NCI-H1436 treated with DMSO at 0.1 percent for 48 hours (cell line): ENCODE measurements around the gene TIMM50.
"Not testable (repeated sequence)": the region's sequence is repeated elsewhere in the genome, so short reads cannot be mapped to it uniquely, and the experiment has no call there.

Experiments used
- DNase-seq: peaks from one replicate; lab custom pipeline; 2025; lab: John Stamatoyannopoulos, UW

TIMM50 gene

GRCh38 chr19:39480337-39481228 lies at the start of gene TIMM50:
Gene TIMM50 (plus strand): TSS chr19:39480838. CDS start chr19:39480854, 16 bp downstream.
- DNase-seq = peak; percentile 74

GRCh38 chr19:39432677-39433025 lies 48.0 kb upstream of the TIMM50 start:
- DNase-seq = no peak

DNA sequence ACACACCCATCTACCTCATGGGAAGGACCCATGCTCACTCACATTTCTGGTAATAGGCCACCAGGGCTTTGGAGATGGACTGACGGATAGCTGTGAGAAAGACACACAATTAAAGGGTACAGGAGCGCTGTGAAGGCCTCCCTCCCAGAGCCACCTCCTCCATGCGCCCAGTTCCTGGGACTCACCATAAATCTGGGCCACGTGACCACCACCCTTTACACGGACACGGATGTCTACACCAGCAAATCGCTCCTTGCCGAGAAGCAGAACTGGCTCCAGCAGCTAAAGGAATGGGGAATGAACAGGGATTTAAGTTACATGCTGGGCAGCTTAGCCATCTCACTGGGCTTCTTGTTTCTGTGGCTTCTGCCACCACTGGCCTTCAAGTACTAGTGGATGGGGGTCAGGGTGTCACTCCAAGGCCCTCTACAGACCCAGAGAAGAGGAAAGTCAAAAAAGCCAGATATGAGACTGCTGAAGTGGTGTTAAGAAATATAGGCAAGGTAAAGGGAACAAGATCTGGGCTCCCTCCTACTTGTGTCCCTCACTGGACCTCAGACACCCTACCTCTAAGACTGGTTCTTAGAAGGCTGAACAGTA lies 47.1 kb upstream of the TIMM50 start:
- DNase-seq = no peak

DNA sequence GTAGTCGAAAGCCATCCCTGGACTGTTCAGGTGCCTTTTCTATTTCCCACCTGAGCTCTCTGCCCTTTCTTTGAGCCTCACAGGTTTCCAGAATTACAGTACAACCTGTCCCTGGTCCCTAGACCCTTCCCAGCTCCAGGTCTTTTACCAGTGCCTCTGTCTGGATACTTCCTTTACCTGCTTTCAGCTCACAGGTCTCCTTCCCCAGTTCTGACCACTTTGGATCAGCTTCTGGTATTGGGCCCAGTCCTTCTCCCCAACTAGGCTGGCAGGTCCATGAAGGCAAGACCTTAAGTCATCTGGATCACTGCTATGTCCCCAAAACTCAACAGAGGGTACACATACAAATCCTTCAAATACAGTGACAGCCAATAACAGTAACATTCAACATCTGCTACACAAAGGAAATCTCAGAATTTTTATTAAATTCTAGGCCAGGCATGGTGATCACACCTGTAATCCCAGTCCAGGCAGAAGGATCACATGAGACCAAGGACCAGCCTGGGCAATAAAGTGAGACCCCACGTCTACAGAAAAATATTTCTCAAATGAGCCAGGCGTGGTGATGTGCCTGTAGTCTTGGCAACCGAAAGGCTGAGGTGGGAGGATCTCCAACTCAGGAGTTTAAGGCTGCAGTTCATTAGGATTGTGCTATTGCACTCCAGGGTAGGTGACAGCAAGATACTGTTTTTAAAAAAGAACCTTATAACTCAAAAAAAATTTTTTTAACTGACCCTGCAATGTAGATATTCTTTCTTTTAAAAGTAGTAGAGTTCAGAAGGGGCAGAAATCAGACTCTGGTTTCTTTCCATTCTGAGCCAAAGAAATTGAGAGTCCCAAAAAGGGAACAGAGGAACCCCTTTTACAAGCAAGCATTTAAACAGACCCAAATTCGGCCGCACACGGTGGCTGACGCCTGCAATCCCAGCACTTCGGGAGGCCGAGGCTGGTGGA lies 46.2 kb upstream of the TIMM50 start:
- no peak for DNase-seq

DNA sequence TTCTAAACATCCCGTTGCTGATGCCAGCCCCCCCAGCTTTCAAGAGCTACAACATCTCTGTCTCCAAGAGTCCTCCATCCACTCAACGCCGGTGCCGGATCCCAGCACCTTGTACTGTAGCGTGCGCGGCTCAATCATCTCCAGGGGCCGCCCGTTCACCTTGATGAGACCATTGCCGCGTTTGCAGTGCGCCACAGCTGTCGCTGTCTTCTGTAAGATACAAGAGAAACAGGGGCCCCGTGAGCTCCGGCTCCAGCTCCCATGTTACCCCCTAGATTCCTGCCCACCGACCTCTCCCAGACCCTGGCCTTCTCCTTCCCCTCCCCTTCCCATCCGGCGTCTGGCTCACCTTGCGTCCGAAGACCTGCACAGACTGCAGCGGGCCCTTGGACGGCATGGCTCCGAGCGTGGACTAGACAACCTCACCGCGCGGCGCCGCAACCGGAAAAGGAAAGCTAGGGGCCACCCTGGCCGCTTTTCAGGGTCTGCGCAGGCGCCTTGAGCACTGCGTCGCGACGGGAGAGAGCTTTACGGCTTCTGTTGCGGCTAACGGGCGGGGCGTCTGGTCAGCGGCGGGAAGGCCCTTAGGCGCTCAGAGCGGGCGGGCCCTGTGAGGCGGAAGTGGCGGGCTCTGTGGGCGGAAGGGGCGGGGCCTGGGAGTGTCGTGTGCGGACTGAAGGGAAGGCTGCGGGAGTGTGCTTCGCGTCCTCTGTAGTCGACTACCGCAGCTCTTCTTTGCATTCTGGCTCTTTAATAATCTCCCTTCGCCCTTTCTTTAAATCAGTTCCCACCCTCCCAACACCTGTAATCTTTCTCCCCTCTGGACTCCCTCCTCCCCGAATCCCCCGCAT lies 44.9 kb upstream of the TIMM50 start, which contains the start of gene RPS16:
RPS16 (minus strand) TSS at position 451 of the 851 bp plus-strand sequence; CDS start at position 397, 54 bp downstream.
- DNase-seq = peak; percentile 86

GRCh38 chr19:39436350-39436716 lies 44.3 kb upstream of the TIMM50 start:
- DNase-seq = no peak

DNA sequence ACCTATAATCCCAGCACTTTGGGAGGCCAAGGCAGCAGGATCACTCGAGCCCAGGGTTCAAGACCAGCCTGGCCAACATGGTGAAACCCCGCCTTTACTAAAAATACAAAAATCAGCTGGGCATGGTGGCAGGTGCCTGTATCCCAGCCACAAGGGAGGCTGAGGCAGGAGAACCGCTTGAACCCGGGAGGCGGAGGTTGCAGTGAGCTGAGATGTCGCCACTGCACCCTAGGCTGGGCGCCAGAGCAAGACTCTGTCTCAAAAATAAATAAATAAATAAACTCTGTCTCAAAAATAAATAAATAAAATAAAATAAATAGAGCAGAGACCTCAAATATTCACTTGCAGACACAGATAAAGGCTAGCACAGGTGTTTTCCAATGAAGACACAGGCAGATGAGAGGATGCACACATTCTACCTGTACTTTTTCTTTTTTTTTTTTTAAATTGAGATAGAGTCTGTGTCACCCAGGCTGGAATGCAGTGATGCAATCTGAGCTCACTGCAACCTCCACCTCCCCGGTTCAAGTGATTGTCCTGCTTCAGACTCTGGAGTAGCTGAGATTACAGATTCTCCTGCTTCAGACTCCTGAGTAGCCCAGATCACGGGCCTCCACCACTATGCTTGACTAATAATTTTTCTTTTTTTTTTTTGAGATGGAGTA lies 42.2 kb upstream of the TIMM50 start:
- DNase-seq = no peak

GRCh38 chr19:39444598-39445195 lies 35.9 kb upstream of the TIMM50 start:
- no peak for DNase-seq

DNA sequence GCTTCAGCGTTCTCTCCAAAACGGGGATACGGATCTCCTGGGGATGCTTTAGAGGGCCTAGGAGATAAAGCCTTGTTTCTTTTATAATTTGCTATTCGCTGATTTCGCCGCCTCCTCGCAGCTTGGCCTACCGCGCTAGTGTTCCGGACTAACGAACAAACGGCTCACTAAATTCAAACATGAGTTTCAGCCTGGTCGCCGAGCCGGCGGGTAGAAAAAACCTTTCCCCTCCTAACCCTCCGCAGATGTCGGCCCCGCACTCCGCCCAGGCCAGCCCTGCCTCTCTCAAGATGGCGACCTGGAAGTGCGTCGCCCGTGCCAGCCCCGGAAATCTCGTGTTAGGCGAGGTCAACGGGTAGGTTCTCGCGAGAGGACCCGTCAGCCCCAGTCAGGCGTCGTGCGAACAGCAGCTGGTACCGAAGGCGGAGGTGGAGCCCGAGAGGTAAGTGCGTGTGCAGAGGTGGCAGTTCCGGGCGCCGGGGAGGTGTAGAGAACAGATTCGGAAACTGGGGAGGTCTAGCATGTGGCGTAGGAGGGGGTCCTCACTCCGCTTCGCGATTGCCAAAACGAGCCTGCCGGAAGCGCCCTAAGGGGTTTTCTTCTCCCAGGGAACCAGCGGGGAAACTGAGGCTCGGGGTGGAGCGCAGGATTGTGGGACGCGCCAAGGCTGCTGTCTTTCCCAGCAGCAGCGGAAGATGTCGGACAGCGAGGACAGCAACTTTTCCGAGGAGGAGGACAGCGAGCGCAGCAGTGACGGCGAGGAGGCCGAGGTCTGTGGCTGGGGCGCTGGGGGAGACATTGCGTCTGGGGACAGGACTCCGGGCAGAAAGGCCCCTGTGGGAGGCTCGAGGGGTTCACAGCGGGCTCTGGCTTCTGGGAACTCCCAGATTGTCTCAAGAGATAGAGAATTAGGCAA lies 35.2 kb upstream of the TIMM50 start, which contains the start of gene SUPT5H:
SUPT5H (plus strand) TSS at position 387 of the 916 bp plus-strand sequence; CDS start at position 696, 309 bp downstream.
- peak; percentile 89 for DNase-seq

DNA sequence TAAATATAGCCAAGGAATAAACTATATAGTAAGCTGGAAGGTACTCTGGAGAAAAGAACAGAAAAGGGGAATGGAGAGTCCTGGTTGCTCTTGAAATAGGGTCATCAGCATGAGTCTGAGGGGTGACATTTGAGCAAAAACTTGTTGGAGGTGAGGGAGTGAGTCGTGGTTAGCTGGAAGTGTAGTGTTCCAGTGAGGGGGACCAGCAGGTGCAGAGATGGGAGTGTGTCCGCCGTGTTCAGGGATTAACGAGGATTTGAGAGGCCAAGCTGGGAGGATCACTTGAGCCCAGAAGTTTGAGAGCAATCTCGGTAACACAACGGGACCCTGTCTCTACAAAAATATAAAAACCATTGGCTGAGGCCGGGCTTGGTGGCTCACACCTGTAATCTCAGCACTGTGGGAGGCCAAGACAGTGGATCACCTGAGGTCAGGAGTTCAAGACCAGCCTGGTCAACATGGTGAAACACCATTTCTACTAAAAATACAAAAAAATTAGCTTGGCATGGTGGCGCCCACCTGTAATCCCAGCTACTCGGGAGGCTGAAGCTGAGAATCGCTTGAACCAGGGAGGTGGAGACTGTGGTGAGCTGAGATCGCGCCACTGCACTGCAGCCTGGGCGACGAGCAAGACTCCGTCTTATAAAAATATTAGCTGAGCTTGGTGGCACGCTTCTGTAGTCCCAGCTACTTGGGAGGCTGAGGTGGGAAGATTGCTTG lies 34.1 kb upstream of the TIMM50 start:
- no peak for DNase-seq

- DNase-seq = no peak
Measured at GRCh38 chr19:39448271-39448670, 32.4 kb upstream of the TIMM50 start.

DNA sequence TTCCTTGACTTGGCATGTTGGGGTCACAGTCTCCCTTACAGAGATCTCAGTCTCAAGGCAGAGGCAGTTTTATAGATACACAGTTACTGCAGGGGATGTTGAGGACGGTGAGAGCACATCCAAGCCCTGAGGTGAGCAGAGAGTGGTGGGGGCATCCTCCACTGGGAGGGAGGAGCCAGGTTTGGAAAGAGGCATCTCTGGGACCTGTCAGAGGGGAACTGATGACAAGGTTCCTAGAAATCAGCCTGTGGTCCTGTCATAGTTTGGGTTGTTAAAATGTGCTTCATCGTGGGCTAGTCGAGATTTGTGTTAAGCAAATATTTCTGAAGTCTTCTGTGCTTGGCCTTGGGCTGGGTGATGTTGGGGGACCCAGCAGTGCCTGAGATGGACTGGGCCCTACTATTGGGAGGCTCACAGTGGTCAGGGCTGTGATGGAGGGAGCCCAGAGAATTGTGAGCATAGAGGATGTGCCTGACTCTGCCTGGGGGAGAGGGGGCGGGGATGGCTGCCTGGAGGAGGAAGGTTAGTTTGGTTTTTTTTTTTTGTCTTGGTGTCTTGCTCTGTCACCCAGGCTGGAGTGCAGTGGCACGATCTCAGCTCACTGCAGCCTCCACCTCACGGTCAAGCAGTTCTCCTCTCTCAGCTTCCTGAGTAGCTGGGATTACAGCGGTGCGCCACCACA lies 31.4 kb upstream of the TIMM50 start:
- DNase-seq = no peak

- not testable (repeated sequence) for DNase-seq
Measured at GRCh38 chr19:39451257-39451656, 29.4 kb upstream of the TIMM50 start.

DNA sequence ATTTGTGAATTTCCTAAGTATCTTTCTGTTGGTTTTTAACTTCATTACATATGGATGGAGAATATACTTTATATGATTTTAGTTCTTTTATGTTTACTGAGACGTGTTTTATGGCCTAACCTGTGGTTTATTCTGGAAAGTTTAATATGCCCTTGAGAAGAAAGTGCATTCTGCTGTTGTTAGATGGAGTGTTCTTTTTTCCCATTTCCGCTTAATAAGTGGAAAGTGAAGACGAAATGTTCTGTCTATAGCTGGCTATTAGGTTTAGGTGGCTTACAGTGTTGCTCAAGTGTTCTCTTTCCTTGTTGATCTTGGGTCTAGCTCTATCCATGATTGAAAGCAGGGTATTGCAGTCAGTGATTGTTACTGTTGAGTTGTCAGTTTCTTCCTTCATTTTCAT lies 17.2 kb upstream of the TIMM50 start:
- no peak for DNase-seq

DNA sequence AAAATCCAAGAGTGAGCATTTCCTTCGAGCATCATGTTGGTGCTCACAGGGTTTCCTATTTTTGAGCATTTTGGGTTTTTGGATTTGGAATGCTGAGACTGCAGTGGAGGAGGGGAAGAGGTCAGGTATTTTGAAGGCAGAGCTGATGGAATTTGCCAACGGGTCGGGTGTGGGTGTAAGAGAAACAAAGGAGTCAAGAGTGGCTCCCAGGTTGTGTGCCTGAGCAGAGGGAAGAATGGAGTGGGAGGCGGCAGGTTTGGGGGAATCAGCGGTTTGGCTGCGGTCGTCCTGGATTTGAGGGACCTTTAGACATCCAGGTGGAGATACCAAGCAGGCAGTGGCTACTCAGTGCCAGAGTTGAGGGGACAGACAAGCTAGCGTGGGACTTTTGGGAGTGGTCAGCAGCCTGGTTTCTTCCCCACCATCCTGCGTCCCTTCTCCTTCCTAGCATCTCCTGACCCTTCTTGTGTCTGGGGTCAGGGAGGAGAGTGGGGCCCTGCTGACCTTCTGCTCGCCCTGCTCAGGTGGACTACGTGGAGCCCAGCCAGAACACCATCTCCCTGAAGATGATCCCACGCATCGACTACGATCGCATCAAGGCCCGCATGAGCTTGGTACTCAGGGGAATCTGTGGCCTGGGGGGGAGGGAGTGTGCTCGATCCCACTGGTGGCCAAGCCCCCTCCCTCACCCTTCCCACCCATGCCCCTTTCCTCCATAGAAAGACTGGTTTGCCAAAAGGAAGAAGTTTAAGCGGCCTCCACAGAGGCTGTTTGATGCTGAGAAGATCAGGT lies 14.5 kb upstream of the TIMM50 start:
- no peak for DNase-seq

DNA sequence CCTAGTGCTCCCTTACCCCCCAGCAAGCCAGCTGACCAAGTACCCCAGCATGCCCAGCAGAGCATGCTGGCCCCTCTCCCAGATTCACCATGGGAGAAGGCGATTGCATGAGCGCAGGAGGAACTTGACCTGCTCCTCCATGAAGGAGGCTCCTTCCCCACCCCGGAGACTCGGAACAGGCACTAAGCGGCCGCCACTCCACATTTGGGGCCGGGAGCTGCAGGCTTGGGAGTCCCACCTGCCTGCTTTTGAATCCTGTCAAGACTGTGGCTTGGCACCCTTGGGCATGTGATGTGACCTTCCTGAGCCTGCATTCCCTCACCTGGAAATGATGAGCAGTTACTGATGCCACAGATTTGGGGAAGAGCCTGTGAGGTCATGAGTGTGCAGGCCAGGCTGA lies 12.7 kb upstream of the TIMM50 start:
- no peak for DNase-seq

DNA sequence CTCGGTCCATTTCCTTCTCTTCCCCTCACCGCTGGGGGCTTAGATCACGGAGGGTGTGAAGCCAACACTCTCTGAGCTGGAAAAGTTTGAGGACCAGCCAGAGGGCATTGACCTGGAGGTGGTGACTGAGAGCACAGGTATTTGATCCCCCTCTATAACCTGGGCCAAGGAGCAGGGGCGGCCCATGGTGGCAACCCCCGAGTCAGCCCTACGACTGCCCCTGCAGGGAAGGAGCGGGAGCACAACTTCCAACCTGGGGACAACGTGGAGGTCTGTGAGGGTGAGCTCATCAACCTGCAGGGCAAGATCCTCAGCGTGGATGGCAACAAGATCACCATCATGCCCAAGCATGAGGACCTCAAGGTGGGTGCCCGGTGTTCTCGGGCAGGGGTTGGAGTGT lies 11.6 kb upstream of the TIMM50 start:
- DNase-seq = no peak
